Measurements from ENCODE around the gene FAM131A.

The FAM131A gene

DNA sequence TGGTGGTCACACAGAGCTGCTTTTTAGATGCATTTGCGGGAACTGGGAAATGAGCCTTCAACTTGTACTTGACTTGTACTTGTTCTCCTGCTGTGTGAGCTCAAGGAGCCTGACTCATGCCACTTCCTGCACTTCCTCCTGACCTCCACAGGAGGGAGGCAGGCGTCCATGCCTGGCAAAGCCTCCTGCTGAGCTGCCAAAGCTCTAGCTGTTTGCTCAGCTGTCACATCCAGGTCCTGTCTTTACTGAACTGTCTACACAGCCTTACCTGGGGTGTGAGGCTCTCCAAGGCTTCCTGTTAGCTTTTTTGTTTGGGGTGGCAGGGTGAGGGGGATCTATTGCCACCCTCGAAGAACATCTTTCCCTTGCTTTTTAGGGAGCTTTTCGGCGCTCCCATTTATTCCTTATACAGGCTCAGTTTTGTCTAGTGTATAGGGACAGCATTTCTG, 34.2 kb downstream of the FAM131A start:
- no peak for TF ChIP-seq Cebpa-rat (IDR thresholded peaks at IDR 0.05)
- peaks cover 40% of the 10 kb centered on the region for H4K20me1 ChIP-seq
- no peak overlapping the region for H3K4me3 ChIP-seq
- no peak overlapping the region for H3K4me2 ChIP-seq
- H3K36me3 ChIP-seq: peaks cover 39% of the 10 kb centered on the region
- peaks cover 3% of the 10 kb centered on the region; the same call in 1 of the 2 replicates for H3K27me3 ChIP-seq
- no peak overlapping the region for H3K27ac ChIP-seq
- H3K9me3 ChIP-seq: no peaks in the 10 kb centered on the region
- H3K4me1 ChIP-seq: no peaks in the 10 kb centered on the region
- no peak overlapping the region for H3K9ac ChIP-seq

DNA sequence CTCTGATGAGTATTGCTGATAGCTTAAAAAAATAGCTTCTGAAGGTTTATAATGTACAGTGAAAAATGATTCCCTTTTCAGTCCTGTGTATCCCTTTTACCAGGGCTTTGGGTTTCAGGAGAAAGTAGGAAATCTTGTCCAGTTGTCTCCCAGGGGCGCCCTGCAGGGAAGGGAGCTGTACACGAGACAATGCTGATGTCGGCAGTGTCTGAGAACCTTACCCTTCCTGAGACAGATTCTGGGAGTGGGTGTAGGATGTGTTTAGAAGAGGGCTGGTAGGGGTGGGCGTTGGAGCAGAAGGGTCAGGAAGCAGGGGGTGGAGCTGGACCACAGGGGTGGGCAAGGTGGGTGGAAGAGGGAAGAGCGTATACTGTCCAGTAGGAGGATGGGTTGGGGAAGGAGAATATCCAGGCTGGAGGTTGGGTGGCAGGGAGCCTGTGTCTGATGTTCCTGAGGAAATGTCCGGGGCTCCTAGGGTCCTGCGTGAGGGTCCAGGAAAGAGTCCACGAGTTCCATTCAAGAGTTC, 35.0 kb downstream of the FAM131A start:
- Histone ChIP-seq H3K9me3 (no peaks in the 10 kb centered on the region), H3K27me3 (peaks cover 4% of the 10 kb centered on the region), H3K27ac (no peak overlapping the region), H4K20me1 (peaks cover 32% of the 10 kb centered on the region), H3K4me1 (peaks cover 2% of the 10 kb centered on the region; the same call in 1 of the 2 replicates), H3K4me2 (no peak overlapping the region), H3K36me3 (peaks cover 31% of the 10 kb centered on the region), H3K9ac (no peak overlapping the region), H3K4me3 (no peak overlapping the region)
- TF ChIP-seq Cebpa-rat (IDR thresholded peaks at IDR 0.05): no peak

DNA sequence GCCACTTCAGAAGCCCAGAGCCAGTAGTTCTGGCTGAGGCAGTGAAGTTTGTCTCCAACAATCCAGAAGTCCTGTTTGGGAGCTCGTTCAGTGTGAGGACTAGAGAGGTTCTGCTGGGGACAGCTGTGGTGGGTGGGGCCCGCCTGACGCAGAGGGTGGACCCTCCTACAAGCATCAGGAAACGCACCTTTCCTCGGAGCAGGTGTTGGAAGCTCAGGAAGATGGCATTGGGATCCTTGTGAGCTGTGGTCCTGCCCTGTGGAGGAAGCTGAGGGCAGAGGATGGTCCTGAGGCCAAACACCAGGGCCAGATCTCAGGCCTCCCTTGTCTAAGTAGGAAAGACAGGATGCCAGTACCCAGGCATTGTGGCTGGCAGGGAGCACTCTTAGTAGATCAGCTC, 35.5 kb downstream of the FAM131A start:
- no peaks in the 10 kb centered on the region for H3K9me3 ChIP-seq
- no peak for TF ChIP-seq Cebpa-rat (IDR thresholded peaks at IDR 0.05)
- H3K27me3 ChIP-seq: peaks cover 10% of the 10 kb centered on the region
- H3K4me1 ChIP-seq: peaks cover 7% of the 10 kb centered on the region; the same call in 1 of the 2 replicates
- peaks cover 26% of the 10 kb centered on the region for H3K36me3 ChIP-seq
- H3K9ac ChIP-seq: no peak overlapping the region
- H3K27ac ChIP-seq: no peak overlapping the region
- H4K20me1 ChIP-seq: peaks cover 29% of the 10 kb centered on the region
- no peak overlapping the region for H3K4me2 ChIP-seq
- no peak overlapping the region for H3K4me3 ChIP-seq

DNA sequence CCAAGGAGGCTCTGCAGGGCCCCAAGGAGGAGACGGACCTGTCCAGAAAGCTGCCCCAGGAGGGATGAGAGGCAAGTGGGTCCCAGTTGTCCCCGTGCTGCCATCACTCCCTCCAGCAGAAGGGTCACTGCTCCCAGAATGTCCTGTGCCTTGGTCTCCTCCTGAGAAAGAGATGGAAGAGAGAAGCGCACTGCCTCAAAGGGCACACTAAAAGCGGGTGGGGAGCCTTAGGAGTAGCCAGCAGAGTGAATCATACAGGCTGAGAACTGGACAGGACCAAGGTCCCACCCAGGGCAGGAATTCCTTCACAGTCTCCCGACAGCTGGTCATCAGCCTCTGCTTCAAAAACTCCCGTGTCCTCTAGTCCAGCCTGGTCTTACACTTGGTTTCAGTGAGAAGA, 36.0 kb downstream of the FAM131A start:
- no peak overlapping the region for H3K27ac ChIP-seq
- H3K4me1 ChIP-seq: peaks cover 11% of the 10 kb centered on the region; the same call in 1 of the 2 replicates
- H3K9me3 ChIP-seq: no peaks in the 10 kb centered on the region
- H3K9ac ChIP-seq: no peak overlapping the region
- H4K20me1 ChIP-seq: peaks cover 29% of the 10 kb centered on the region
- no peak for TF ChIP-seq Cebpa-rat (IDR thresholded peaks at IDR 0.05)
- H3K4me3 ChIP-seq: no peak overlapping the region
- no peak overlapping the region for H3K4me2 ChIP-seq
- peaks cover 21% of the 10 kb centered on the region for H3K36me3 ChIP-seq
- H3K27me3 ChIP-seq: peaks cover 15% of the 10 kb centered on the region

DNA sequence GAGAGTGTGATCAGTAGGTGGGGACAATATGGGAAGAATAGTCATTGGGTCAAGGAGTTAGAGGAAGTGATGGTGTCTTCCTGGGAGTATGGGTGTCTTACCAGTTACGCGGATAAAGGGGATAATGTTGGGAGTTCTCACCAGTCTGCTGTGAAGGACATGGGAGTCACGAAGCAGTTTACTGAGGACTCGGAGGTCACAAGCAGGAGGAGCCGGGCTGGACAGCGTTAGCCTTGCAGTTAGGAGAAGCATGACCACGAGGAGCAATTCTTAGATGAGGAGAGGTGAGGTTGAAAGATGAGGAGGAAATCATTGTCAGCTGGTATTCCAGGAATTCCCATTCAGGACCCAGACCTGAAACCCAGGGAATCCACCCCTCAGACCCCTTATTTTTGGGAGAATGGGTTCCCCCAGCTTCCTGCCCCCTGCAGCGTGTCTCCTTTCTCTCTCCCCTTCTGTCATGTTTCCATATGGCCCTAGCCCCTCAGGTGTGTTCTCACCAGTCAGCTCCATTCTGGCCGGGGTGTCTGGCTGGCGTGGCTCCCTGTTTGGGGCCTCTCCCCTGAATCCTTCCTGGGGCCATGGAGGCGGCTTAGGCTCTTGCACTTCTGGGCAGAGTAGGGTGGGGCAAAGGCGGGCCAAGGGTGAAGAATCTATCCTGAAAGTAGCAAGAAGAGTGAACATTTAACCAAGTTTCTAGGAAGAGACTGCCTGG, 38.5 kb downstream of the FAM131A start:
- TF ChIP-seq Cebpa-rat (IDR thresholded peaks at IDR 0.05): no peak
- peaks cover 40% of the 10 kb centered on the region for H3K27me3 ChIP-seq

DNA sequence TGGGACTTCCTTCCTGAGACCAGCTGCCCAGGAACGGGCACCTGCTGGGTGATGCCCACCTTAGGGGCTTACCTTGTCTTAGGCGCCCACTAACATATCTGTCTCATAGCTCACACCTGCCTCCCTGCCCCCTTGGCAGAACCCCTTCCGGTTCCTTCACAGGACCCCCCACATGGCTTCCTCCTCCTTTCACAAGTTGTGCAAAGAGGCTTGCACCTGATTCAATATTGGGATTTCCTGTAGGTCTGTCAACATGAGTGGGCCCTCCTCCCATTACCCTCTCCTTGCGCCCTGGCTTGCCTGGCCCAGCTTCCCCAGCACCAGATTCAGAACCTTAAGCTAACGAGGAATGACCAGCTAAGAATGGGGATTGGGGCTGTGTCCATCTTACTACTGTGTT, 40.0 kb downstream of the FAM131A start:
- peaks cover 23% of the 10 kb centered on the region; the same call in 1 of the 2 replicates for H3K4me1 ChIP-seq
- peaks cover 37% of the 10 kb centered on the region for H4K20me1 ChIP-seq
- peaks cover 55% of the 10 kb centered on the region for H3K27me3 ChIP-seq
- H3K27ac ChIP-seq: no peak overlapping the region
- no peaks in the 10 kb centered on the region for H3K9me3 ChIP-seq
- no peak overlapping the region for H3K9ac ChIP-seq
- H3K4me3 ChIP-seq: no peak overlapping the region
- peak overlapping the region; percentile 5; the same call in 1 of the 2 replicates for H3K4me2 ChIP-seq
- no peaks in the 10 kb centered on the region for H3K36me3 ChIP-seq
- TF ChIP-seq Cebpa-rat (IDR thresholded peaks at IDR 0.05): no peak

More for the DNA sequence above, 38.5 kb downstream of the FAM131A start:
- Histone ChIP-seq H3K4me1 (peaks cover 16% of the 10 kb centered on the region; the same call in 1 of the 2 replicates), H3K9me3 (no peaks in the 10 kb centered on the region), H3K9ac (no peak overlapping the region), H3K27ac (no peak overlapping the region), H3K4me2 (no peak overlapping the region), H3K4me3 (no peak overlapping the region), H4K20me1 (peaks cover 28% of the 10 kb centered on the region), H3K36me3 (no peaks in the 10 kb centered on the region)

DNA sequence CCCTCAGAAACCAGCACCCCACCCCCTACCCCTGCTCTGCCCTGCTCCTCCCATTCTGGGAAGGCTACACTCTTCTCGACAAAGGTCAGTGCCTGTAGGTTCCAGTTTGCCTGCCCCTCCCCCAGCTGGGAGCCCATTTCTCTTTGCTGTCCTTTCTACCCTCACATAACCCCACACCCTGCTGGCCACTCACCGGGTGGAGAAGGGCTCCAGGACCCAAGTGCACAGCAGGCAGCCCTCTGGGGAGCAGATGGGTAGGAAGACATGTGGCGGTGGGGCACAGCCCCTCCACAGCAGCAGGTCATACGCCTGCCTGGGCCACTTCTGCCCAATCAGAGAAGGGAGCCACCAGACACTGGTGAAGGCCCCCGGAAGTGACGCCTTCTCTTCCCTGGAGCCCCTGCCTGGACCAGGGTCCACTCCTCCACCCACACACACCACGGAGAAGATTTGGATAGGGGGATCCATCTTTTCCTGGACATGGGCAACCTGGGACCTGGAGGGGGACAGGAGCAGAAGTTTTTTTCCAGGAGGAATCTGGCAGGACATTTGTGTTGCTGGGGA, 40.6 kb downstream of the FAM131A start, which contains the start of gene THPO:
THPO (minus strand) TSS at position 326 of the 564 bp plus-strand sequence. CDS start 1,948 bp downstream, outside the sequence.
- Histone ChIP-seq H3K27me3 (peaks cover 60% of the 10 kb centered on the region), H3K36me3 (no peaks in the 10 kb centered on the region), H3K4me3 (no peak within 1 kb of the TSS), H3K4me2 (peak within 1 kb of the TSS; percentile 5; the same call in 1 of the 2 replicates), H3K9ac (no peak within 1 kb of the TSS), H3K27ac (no peak within 1 kb of the TSS), H3K4me1 (peaks cover 23% of the 10 kb centered on the region; the same call in 1 of the 2 replicates), H4K20me1 (peaks cover 42% of the 10 kb centered on the region), H3K9me3 (no peaks in the 10 kb centered on the region)
- TF ChIP-seq Cebpa-rat (IDR thresholded peaks at IDR 0.05): no peak

DNA sequence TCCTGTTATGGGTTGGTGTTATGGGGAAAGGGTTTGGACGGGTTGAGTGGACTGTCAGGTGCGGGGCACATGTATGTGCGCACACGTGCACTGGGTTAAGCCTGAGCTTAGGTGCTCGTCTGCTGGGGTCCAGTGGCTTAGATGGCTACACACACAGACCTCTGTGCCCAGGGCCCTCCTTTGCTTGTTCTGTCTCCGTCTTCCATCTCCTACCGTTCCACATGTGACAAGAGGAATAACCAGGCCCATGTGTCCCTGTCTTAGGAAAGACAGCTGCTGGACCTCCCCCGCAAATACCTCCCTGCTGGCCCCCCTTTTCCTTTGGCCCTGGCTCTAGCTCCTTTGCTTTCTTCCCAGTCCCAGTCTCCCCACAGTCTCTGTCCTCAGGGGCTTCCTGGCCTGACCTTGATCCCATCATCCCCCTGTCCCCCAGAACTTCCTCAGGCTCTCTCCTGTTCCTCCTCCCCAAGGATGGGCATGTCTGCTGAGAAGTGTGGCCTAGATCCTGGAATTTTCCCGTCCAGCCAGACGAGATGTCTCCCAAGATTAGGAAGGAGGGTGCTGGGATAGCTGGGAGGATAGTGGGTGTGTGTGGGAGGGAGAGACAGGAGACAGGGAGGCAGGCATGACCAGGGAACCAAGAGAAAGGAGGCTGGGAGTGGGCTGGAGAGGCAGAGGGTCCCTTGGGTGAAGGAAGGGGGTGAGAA, 41.4 kb downstream of the FAM131A start:
- Histone ChIP-seq H3K9ac (no peak overlapping the region), H3K9me3 (no peaks in the 10 kb centered on the region), H3K27me3 (peaks cover 64% of the 10 kb centered on the region), H3K4me3 (no peak overlapping the region), H4K20me1 (peaks cover 42% of the 10 kb centered on the region), H3K36me3 (no peaks in the 10 kb centered on the region), H3K4me1 (peaks cover 23% of the 10 kb centered on the region; the same call in 1 of the 2 replicates), H3K27ac (no peak overlapping the region), H3K4me2 (no peak overlapping the region)
- TF ChIP-seq Cebpa-rat (IDR thresholded peaks at IDR 0.05): no peak

DNA sequence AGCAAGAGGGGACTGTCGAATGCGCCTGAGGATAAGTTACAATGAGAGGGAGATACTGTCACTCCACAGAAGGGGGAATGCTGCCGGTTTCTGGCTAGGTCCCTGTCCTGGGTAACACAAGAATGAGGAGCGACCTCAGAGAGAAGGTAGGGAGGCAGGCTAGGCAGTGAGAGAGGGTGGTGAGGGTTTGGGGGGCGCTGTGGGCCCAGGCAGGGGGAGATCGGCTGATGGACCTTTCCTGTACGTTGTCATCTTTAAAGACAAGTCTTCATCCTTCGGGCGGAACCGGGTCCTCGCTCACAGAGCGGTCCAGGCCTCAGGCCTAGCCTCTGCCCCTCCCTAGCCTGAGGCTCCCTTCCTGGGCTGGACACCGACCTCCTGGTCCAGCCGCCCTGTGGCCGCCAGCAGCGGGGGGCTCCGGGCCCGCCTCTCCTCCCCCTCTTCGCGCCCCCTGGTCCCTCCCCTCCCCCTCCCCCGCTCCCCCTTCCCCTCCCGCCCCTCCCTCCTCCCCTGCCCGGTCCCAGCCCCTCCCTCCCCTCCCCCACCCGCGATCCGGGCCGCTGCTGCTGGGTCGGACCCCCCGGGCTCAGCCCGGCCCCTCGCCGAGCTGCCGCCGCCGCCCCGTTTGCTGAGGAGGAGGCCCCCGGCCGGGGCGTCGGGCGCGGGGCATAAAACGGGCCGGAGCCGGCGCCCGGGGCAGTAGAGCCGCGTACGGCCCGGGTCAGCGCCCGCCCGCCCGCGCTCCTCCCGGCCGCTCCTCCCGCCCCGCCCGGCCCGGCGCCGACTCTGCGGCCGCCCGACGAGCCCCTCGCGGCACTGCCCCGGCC, 42.2 kb downstream of the FAM131A start, which contains the start of gene CHRD:
CHRD (plus strand) TSS at position 697 of the 827 bp plus-strand sequence. CDS start 265 bp downstream, outside the sequence.
- Histone ChIP-seq H3K27me3 (peaks cover 64% of the 10 kb centered on the region), H3K4me3 (peak within 1 kb of the TSS; percentile 65)

More for the DNA sequence above, 42.2 kb downstream of the FAM131A start, which contains the start of gene CHRD:
- Histone ChIP-seq H3K4me1 (peaks cover 23% of the 10 kb centered on the region; the same call in 1 of the 2 replicates), H3K27ac (no peak within 1 kb of the TSS), H3K4me2 (peak within 1 kb of the TSS; percentile 85), H4K20me1 (peaks cover 42% of the 10 kb centered on the region), H3K36me3 (no peaks in the 10 kb centered on the region), H3K9me3 (no peaks in the 10 kb centered on the region), H3K9ac (no peak within 1 kb of the TSS)
- no peak for TF ChIP-seq Cebpa-rat (IDR thresholded peaks at IDR 0.05)
